ENCODE measurements around the gene BTBD7. TPM values are rescaled to one million over a fixed set of nuclear protein-coding genes. Genes with fewer than 3 reads are reported as not detected.

Gene BTBD7
- polyA plus RNA-seq, 1 experiment: 24.4 TPM

GRCh38 chr14:93322929-93323599 is 9.8 kb downstream of the BTBD7 start:
- CTCF ChIA-PET: no interaction called here
- no peak for TF ChIP-seq CTCF (IDR thresholded peaks at IDR 0.05; ENCODE audit: low read depth, low read length)
- Histone ChIP-seq H3K27me3 (ENCODE audit: control insufficient read depth, insufficient read depth, low read length) (no peaks in the 10 kb centered on the region), H3K4me3 (ENCODE audit: low read depth, low read length) (no peak overlapping the region), H3K27ac (ENCODE audit: low read depth, low read length) (no peak overlapping the region), H3K9me3 (ENCODE audit: control insufficient read depth, insufficient read depth, low read length) (no peaks in the 10 kb centered on the region)
- no peak for DNase-seq (ENCODE audit: low read depth, low spot score)
- POLR2A ChIA-PET: no interaction called here

DNA sequence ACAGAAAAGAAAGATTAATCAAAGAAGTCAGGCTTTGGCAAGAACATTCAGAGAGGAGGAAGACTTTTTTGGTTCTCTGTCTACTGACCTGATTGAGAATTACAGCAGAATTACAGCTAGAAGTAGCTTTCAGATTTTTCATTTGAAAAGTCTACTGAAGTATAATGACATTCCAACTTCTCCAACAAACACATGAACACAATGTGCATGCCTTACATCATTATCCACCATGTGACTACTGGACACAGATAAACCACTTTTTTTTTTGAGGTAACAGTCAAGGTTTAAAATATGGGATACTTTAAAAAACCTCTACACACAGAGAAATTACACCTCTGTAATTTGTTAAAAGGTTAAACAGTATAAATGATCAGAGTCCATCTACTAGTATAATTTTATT is 12.3 kb downstream of the BTBD7 start:
- H3K9me3 ChIP-seq (ENCODE audit: control insufficient read depth, insufficient read depth, low read length): no peaks in the 10 kb centered on the region
- H3K4me3 ChIP-seq (ENCODE audit: low read depth, low read length): no peak overlapping the region
- CTCF ChIA-PET: no interaction called here
- no peak for TF ChIP-seq CTCF (IDR thresholded peaks at IDR 0.05; ENCODE audit: low read depth, low read length)
- H3K27me3 ChIP-seq (ENCODE audit: control insufficient read depth, insufficient read depth, low read length): no peaks in the 10 kb centered on the region
- POLR2A ChIA-PET: no interaction called here
- H3K27ac ChIP-seq (ENCODE audit: low read depth, low read length): no peak overlapping the region
- DNase-seq (ENCODE audit: low read depth, low spot score): no peak

GRCh38 chr14:93319958-93320357 is 12.9 kb downstream of the BTBD7 start:
- ChIA-PET POLR2A (no interaction called here), CTCF (no interaction called here)
- TF ChIP-seq CTCF (IDR thresholded peaks at IDR 0.05; ENCODE audit: low read depth, low read length): no peak
- H3K9me3 ChIP-seq (ENCODE audit: control insufficient read depth, insufficient read depth, low read length): no peaks in the 10 kb centered on the region
- no peak for DNase-seq (ENCODE audit: low read depth, low spot score)
- H3K27me3 ChIP-seq (ENCODE audit: control insufficient read depth, insufficient read depth, low read length): no peaks in the 10 kb centered on the region
- H3K4me3 ChIP-seq (ENCODE audit: low read depth, low read length): no peak overlapping the region
- no peak overlapping the region for H3K27ac ChIP-seq (ENCODE audit: low read depth, low read length)

- ChIA-PET CTCF (no interaction called here), POLR2A (no interaction called here)
- Histone ChIP-seq H3K27me3 (ENCODE audit: control insufficient read depth, insufficient read depth, low read length) (no peaks in the 10 kb centered on the region), H3K9me3 (ENCODE audit: control insufficient read depth, insufficient read depth, low read length) (no peaks in the 10 kb centered on the region), H3K4me3 (ENCODE audit: low read depth, low read length) (no peak overlapping the region), H3K27ac (ENCODE audit: low read depth, low read length) (no peak overlapping the region)
- no peak for DNase-seq (ENCODE audit: low read depth, low spot score)
- no peak for TF ChIP-seq CTCF (IDR thresholded peaks at IDR 0.05; ENCODE audit: low read depth, low read length)
These were observed 13.3 kb downstream of the BTBD7 start for GRCh38 chr14:93319494-93319893.

GRCh38 chr14:93318927-93319326 is 13.9 kb downstream of the BTBD7 start:
- Histone ChIP-seq H3K4me3 (ENCODE audit: low read depth, low read length) (no peak overlapping the region), H3K27me3 (ENCODE audit: control insufficient read depth, insufficient read depth, low read length) (no peaks in the 10 kb centered on the region), H3K9me3 (ENCODE audit: control insufficient read depth, insufficient read depth, low read length) (no peaks in the 10 kb centered on the region), H3K27ac (ENCODE audit: low read depth, low read length) (no peak overlapping the region)
- ChIA-PET CTCF (no interaction called here), POLR2A (no interaction called here)
- no peak for TF ChIP-seq CTCF (IDR thresholded peaks at IDR 0.05; ENCODE audit: low read depth, low read length)
- DNase-seq (ENCODE audit: low read depth, low spot score): no peak

Data from AG04450 (cell line).